SHP77 treated with DMSO at 0.1 percent for 48 hours (cell line): ENCODE measurements around the gene ZNF273.
"Not testable (repeated sequence)": the region's sequence is repeated elsewhere in the genome, so short reads cannot be mapped to it uniquely, and the experiment has no call there.

Experiments
- DNase-seq: peaks from one replicate; lab custom pipeline; 2025; lab: John Stamatoyannopoulos, UW

The ZNF273 gene

GRCh38 chr7:64944667-64945502 is 41.8 kb downstream of the ZNF273 start:
- not testable (repeated sequence) for DNase-seq

- DNase-seq = no peak
Observed at GRCh38 chr7:64945503-64946175, 42.6 kb downstream of the ZNF273 start.

GRCh38 chr7:64946772-64947171 is 43.7 kb downstream of the ZNF273 start:
- DNase-seq = no peak

GRCh38 chr7:64947252-64948000 is 44.4 kb downstream of the ZNF273 start:
- no peak for DNase-seq

- DNase-seq = not testable (repeated sequence)
Observed at GRCh38 chr7:64948774-64949173, 45.7 kb downstream of the ZNF273 start.

- DNase-seq = not testable (repeated sequence)
Observed at GRCh38 chr7:64950673-64951072, 47.6 kb downstream of the ZNF273 start.

- DNase-seq = peak; percentile 45
Observed at GRCh38 chr7:64951250-64951848, 48.3 kb downstream of the ZNF273 start.

GRCh38 chr7:64959072-64959747 is 56.1 kb downstream of the ZNF273 start:
- DNase-seq = peak; percentile 84

GRCh38 chr7:64965594-64965993 is 62.5 kb downstream of the ZNF273 start:
- DNase-seq = no peak

GRCh38 chr7:64978497-64979203 is 75.6 kb downstream of the ZNF273 start:
- DNase-seq = no peak
